NCI-H748 (cell line): ENCODE results near the gene PSMC3IP.
"Not testable (repeated sequence)": the region's sequence is repeated elsewhere in the genome, so short reads cannot be mapped to it uniquely, and the experiment has no call there.

Source experiments
- DNase-seq: peaks from one replicate; lab custom pipeline; 2025; ENCODE audit not compliant: unreplicated experiment; lab: John Stamatoyannopoulos, UW

Gene PSMC3IP

DNA sequence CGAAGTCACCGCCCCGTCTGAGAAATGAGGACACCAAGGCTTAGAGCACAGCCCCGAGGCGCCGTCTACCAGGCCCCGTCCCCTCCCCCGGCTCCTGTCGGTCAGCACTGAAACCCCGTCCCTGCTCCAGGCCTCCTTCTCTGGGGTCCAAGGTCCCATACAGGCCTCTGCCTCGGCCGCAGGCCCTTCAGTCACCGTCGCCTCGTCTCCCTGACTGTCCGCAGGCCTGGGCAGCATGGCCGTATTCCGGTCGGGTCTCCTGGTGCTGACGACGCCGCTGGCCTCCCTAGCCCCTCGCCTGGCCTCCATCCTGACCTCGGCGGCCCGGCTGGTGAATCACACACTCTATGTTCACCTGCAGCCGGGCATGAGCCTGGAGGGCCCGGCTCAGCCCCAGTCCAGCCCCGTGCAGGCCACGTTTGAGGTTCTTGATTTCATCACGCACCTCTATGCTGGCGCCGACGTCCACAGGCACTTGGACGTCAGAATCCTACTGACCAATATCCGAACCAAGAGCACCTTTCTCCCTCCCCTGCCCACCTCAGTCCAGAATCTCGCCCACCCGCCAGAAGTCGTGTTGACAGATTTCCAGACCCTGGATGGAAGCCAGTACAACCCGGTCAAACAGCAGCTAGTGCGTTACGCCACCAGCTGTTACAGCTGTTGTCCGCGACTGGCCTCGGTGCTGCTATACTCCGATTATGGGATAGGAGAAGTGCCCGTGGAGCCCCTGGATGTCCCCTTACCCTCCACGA is 15.0 kb downstream of the PSMC3IP start:
- DNase-seq: peak; percentile 26

DNA sequence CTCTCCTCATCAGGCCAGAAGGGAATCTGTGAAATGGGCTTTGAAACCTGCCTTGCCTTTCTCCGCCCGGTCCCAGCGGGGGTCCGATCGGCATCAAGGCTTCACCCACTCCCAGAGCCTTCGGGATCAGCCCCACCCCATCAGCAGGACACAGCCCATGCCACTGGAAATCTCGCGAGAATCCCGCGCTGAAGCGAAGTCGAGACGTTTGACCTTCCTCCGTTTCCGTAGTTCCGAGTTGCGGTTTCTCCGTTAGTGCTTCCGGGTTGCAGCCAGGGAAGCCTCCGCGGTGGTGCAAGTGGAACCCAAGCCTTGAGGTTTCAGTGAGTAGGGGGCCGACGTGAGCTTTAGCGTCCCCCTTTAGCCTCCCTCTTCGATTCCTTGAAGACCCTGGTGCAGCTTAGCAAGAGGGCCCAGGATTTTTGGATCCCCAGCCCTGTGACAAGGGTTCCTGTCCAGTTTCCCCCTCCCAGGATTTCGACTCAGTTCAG is 15.6 kb downstream of the PSMC3IP start, which contains the start of gene COASY:
COASY (plus strand) TSS at position 252 of the 491 bp plus-strand sequence. CDS start 475 bp downstream, outside the sequence.
- DNase-seq: peak; percentile 98

DNA sequence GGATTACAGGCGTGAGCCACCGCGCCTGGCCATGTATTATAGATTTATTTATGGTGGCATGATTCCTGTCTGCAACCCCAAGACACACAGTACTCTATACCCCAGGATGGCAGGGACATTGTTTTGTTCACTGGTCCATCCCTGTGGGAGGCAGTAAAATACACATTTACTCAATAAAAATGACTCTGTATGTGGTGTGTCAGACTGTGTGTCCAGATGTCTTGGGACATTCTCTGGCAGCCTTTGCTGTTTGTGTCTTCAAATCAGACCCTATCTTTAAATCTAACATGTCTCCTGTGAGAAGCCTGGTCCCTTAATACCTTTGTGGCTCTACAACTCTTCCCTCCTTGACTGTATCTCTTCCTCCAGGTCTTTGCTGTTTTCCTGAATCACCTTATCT is 17.3 kb downstream of the PSMC3IP start:
- no peak for DNase-seq

DNA sequence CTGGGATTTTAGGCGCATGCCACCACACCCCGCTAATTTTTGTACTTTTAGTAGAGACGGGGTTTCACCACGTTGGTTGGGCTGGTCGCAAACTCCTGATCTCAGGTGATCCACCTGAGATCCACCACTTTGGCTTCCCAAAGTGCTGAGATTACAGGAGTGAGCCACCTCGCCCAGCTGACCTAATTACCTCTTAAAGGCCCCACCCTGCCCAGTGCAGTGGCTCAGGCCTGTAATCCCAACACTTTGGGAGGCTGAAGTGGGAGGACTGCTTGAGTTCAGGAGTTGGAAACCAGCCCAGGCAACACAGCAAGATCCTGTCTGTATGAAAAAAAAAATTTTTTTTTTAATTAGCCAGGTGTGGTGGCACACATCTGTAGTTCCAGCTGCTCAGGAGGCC is 18.5 kb downstream of the PSMC3IP start:
- no peak for DNase-seq

DNA sequence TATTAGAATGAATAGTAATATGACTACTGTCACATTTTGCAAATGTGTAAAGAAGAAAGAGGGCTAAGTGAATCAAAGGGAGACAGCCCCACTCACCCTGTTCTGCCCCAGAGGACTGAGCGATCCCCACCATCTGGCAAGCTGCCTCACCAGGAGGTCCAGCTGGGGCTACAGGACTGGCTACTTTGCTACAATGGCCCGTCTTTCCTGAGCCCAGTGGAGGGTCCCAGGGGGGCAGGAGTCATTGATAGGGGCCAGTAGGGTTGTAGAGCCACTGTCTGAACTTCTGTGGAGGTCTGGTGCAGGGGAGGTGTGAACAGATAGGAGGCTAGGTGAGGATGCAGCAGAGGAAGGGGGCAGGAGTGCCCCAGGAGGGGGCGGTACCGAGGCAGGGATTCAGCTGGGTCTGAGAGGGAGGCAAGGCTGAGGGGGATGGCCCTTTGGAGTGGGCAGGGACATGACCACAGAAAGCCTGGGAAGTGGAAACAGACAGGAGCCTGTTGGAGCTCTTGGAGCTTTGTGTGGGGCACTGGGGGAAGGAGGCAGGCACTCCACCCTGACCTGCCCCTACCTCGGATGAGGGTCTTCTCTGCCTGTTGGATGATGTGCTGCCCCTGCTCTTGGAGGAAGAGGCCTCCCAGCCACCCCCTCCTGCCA is 21.4 kb downstream of the PSMC3IP start:
- peak; percentile 51 for DNase-seq

DNA sequence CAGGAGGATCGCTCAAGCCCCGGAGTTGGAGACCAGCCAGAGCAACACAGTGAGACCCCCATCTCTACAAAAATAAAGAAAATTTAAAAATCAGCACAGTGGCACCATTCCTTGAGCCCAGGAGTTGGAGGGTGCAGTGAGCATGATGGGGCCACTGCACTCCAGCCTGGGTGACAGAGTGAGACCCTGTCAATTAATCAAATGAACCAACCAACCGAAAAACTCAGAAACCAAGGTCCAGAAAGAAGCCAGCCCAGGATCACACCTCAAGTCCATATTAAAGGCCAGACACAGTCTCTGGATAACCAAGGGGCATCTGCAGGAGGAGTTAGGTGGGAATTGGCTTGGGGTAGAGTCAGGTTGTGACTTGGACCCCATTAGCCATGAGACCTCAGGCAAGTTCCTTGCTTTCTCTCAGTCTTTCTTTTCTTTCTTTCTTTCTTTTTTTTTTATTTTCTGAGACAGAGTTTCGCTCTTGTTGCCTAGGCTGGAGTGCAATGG is 22.4 kb downstream of the PSMC3IP start:
- DNase-seq: no peak

DNA sequence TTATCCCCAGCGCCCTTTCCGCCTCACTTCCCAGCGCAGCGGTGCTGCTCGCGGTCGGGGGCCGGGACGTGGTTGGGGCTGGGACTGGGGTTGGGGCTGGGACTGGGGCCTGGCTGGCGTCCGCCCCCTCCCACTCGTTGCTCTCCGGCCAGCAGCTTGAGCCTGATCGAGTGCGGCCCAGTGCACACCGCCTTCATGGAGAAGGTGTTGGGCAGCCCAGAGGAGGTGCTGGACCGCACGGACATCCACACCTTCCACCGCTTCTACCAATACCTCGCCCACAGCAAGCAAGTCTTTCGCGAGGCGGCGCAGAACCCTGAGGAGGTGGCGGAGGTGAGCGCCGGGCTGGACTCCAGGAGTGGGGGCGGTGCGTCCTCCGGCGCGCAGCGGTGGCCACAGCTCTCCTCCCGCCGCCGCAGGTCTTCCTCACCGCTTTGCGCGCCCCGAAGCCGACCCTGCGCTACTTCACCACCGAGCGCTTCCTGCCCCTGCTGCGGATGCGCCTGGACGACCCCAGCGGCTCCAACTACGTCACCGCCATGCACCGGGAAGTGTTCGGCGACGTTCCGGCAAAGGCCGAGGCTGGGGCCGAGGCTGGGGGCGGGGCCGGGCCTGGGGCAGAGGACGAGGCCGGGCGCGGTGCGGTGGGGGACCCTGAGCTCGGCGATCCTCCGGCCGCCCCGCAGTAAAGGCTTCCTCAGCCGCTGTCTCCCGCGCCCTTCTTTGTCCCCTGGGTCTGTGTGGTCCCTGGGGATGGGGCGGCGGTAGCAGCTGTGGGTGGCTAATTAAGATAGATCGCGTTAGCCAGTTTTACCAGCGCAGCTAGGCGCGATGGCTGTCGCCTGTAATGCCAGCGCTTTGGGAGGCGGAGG is 23.0 kb downstream of the PSMC3IP start:
- peak; percentile 92 for DNase-seq

DNA sequence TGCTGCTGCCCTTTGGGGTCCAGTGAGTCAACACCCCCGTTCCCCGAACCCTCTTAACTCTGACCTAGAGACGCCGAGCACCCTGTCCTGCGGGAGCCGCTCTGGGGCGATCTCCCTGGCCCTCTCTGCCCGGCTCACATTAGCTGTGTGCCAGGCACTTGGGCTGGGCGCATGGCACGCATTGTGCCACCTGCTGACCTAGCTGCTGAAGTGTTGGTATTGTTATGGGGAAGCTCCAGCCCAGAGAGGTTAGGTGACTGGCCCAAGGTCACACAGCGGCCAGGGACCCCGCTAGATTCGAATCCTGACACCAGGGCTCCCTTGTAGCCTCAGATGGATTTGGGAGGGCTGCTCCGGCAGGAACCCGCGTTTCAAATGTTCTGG is 23.7 kb downstream of the PSMC3IP start:
- peak; percentile 29 for DNase-seq

DNA sequence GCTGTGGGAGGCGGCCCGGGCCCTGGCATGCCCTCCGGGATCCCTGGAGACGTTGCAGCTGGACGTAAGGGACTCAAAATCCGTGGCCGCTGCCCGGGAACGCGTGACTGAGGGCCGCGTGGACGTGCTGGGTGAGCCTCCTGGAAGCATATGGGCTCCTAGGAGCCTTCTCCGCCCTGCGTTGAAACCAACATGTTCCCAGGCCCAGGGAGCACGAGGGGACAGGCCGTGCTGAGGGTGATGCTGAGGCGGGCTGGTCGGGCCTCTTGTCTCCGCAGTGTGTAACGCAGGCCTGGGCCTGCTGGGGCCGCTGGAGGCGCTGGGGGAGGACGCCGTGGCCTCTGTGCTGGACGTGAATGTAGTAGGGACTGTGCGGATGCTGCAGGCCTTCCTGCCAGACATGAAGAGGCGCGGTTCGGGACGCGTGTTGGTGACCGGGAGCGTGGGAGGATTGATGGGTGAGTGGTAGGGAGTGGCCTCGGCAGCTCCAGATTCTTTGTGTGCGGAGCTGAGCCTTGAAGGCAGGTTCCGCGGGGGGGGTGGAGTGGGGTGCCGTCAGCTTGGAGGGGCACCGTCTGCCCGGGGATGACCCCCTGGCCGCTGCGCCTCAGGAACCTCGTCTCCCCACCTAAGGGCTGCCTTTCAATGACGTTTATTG is 24.2 kb downstream of the PSMC3IP start:
- DNase-seq: no peak

DNA sequence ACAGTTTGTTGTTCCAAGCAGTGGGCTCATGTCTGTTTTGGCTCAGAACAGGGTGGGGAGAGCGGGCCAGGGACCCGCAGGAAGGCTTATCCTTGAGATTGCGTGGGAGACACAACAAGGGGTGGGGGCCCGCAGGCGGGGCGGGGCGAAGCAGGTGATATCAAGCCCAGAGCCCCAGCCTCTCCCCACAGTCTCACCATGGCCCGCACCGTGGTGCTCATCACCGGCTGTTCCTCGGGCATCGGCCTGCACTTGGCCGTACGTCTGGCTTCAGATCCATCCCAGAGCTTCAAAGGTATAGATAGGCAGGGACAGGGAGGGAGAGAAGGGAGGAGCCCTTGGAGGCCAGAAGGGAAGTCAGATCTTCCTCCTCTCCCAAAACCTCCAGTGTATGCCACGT is 24.8 kb downstream of the PSMC3IP start, which contains the start of gene HSD17B1:
HSD17B1 (plus strand) TSS at position 188 of the 400 bp plus-strand sequence; CDS start at position 199, 11 bp downstream.
- not testable (repeated sequence) for DNase-seq

DNA sequence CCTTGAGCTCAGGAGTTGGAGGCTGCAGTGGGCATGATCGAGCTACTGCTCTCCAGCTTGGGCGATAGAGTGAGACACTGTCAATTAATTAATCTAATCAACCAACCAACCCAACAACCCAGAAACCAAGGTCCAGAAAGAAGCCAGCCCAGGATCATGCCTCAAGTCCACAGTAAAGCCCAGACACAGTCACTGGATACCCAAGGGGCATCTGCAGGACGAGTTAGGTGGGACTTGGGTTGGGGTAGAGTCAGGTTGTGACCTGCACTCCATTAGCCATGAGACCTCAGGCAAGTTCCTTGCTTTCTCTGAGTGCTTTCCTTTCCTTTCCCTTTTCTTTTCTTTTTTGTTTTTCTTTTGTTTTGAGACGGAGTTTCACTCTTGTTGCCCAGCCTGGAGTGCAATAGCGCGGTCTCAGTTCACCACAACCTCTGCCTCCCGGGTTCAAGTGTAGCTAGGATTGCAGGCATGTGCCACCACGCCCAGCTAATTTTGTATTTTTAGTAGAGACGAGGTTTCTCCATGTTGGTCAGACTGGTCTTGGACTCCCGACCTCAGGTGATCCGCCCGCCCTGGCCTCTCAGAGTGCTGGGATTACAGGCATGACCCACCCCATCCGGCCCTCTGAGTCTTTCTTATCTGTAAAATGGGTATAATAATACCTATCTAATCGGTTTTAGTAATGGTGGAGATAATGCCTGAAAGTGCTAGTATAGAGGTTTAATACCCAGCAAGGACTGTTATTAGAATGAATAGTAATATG is 28.4 kb downstream of the PSMC3IP start:
- DNase-seq: no peak

DNA sequence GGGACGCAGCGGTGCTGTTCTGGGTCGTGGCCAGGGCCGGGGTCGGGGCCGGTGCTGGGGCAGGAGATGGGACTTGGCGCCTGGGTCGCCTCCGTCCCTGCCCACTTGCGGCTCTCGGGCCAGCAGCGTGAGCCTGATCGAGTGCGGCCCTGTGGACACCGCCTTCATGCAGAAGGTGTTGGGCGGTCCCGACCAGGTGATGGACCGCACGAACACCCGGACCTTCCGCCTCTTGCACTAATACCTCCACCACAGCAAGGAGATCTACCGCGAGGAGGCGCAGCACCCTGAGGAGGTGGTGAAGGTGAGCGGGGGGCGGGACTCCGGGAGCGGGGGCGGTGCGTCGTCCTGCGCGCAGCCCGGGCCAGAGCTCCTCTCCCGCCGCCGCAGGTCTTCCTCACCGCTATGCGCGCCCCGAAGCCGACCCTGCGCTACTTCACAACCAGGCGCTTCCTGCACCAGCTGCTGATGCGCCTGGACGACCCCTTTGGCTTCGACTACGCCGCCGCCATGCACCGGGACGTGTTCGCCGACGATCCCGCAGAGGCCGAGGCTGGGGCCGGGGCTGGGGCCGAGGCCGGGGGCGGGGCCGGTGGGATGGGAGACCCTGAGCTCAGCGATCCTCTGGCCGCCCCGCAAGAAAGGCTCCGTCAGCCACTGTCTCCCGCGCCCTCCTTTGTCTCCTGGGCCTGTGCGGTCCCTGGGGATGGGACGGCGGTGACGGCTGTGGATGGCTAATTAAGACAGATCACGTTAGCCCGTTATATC is 29.3 kb downstream of the PSMC3IP start:
- peak; percentile 86 for DNase-seq

DNA sequence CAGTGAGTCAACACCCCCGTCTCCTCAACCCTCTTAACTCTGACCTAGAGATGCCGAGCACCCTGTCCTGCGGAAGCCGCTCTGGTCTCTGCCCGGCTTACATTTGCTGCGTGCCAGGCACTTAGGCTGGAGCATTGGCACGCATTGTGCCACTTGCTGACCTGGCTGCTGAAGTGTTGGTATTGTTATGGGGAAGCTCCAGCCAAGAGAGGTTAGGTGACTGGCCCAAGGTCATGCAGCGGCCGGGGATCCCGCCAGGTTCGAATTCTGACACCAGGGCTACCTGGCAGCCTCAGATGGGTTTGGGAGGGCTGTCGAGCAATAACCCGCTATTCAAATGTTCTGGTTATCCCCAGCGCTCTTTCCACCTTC is 29.8 kb downstream of the PSMC3IP start:
- DNase-seq: no peak

DNA sequence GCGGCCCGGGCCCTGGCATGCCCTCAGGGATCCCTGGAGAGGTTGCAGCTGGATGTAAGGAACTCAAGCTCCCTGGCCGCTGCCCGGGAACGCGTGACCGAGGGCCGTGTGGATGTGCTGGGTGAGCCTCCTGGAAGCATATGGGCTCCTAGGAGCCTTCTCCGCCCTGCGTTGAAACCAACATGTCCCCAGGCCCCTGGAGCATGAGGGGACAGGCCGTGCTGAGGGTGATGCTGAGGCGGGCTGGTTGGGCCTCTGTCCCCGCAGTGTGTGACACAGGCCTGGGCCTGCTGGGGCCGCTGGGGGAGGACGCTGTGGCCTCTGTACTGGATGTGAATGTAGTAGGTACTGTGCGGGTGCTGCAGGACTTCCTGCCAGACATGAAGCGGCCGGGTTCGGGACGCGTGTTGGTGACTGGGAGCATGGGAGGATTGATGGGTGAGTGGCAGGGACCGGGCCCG is 30.5 kb downstream of the PSMC3IP start:
- no peak for DNase-seq

DNA sequence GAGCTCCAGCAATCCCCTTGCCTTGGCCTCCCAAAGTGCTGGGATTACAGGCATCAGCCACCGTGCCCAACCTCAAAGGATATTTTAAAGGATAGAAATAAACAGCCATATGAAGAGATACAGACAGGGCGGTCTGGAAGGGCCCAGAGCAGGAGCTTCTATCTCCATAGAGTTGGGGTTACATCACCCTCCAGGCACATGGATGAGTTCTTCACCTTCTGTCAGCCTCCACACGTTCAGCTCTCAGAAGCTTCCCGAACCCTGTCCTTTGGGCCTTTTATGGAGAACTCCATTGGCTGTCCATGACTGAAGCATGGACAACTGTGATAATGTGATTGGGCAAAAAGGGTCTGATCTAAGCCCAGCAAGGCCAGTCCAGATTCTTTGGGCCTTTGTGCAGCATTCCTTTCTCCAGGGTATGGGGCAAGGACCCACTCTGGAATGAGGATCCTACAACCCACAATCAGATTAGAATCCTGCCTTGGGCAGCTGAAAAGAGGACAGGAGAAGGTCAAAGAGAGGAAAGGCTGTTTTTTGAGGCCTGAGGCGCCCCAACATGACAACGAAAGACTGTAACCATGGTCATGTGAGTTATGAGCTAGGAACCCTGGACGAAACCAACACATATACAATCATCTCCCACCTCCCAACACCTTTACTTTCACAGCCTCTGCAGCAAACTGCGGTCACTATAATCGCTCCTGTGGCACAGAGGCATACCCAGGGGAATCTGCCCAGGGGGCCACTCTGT is 31.6 kb downstream of the PSMC3IP start:
- DNase-seq: not testable (repeated sequence)

DNA sequence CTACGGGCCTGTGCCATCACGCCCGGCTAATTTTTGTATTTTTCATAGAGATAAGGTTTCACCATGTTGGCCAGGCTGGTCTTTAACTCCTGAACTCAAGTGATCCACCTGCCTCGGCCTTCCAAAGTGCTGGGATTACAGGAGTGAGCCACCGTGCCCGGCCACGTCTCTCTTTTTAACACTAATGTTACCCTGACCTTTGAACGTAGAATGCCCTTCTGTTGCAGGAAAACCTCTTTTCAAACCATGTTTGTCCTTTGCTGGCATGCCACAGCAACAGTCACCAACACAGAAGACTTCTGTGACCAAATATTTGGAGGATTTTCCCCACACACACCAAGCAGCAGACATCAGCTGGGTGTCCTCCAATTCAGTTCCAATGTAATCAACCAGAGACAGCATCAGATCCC is 32.6 kb downstream of the PSMC3IP start:
- DNase-seq: no peak

DNA sequence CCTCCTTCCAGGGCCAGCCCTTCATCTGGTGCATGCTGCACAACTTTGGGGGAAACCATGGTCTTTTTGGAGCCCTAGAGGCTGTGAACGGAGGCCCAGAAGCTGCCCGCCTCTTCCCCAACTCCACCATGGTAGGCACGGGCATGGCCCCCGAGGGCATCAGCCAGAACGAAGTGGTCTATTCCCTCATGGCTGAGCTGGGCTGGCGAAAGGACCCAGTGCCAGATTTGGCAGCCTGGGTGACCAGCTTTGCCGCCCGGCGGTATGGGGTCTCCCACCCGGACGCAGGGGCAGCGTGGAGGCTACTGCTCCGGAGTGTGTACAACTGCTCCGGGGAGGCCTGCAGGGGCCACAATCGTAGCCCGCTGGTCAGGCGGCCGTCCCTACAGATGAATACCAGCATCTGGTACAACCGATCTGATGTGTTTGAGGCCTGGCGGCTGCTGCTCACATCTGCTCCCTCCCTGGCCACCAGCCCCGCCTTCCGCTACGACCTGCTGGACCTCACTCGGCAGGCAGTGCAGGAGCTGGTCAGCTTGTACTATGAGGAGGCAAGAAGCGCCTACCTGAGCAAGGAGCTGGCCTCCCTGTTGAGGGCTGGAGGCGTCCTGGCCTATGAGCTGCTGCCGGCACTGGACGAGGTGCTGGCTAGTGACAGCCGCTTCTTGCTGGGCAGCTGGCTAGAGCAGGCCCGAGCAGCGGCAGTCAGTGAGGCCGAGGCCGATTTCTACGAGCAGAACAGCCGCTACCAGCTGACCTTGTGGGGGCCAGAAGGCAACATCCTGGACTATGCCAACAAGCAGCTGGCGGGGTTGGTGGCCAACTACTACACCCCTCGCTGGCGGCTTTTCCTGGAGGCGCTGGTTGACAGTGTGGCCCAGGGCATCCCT is 34.1 kb downstream of the PSMC3IP start:
- DNase-seq: no peak
